NCI-H187 (cell line): ENCODE data around the gene MIEF1.
"Not testable (repeated sequence)": the region's sequence is repeated elsewhere in the genome, so short reads cannot be mapped to it uniquely, and the experiment has no call there.

Experiments used
- DNase-seq, 2 experiments: peaks; one replicate each; lab custom pipeline; 2025; lab: John Stamatoyannopoulos, UW

MIEF1 gene

GRCh38 chr22:39512026-39512425 is 9.9 kb downstream of the MIEF1 start:
- DNase-seq = no peak

GRCh38 chr22:39513791-39514190 is 11.7 kb downstream of the MIEF1 start:
- no peak for DNase-seq

- no peak for DNase-seq
These were observed 12.4 kb downstream of the MIEF1 start for GRCh38 chr22:39514373-39514973.

GRCh38 chr22:39515266-39516050 is 13.4 kb downstream of the MIEF1 start:
- no peak for DNase-seq

- no peak for DNase-seq
These were observed 15.4 kb downstream of the MIEF1 start for GRCh38 chr22:39517470-39517869.

- DNase-seq = no peak
These were observed 16.2 kb downstream of the MIEF1 start for GRCh38 chr22:39518144-39518786.

- no peak for DNase-seq
These were observed 17.0 kb downstream of the MIEF1 start for GRCh38 chr22:39518996-39519680.

GRCh38 chr22:39519681-39520225 is 17.7 kb downstream of the MIEF1 start:
- DNase-seq = peak in 1 of 2 experiments; percentile 92

GRCh38 chr22:39520226-39521105 is 18.4 kb downstream of the MIEF1 start, which contains the start of gene ATF4:
TSS of gene ATF4 (plus strand) at chr22:39520562. CDS start at chr22:39521446, 884 bp downstream.
- DNase-seq = peak; percentile 65 to 97

- DNase-seq = not testable (repeated sequence)
These were observed 19.2 kb downstream of the MIEF1 start for GRCh38 chr22:39521106-39521885.

GRCh38 chr22:39522091-39522490 is 20.0 kb downstream of the MIEF1 start:
- not testable (repeated sequence) for DNase-seq

- DNase-seq = peak in 1 of 2 experiments; percentile 25
These were observed 20.6 kb downstream of the MIEF1 start for GRCh38 chr22:39522567-39523300.

- DNase-seq = no peak
These were observed 22.1 kb downstream of the MIEF1 start for GRCh38 chr22:39524089-39524752.

GRCh38 chr22:39524753-39525657 is 22.9 kb downstream of the MIEF1 start:
- no peak for DNase-seq

GRCh38 chr22:39525658-39525975 is 23.5 kb downstream of the MIEF1 start:
- DNase-seq = no peak

- no peak for DNase-seq
These were observed 24.7 kb downstream of the MIEF1 start for GRCh38 chr22:39526736-39527171.

- no peak for DNase-seq
These were observed 25.4 kb downstream of the MIEF1 start for GRCh38 chr22:39527481-39527961.
